HG02938 (cell line): ENCODE data around the gene SLC2A5.
"Not testable (repeated sequence)": the region's sequence is repeated elsewhere in the genome, so short reads cannot be mapped to it uniquely, and the experiment has no call there.

Experiments used
- ATAC-seq: cut with Tn5 transposase; IDR thresholded peaks from one replicate; pipeline ENCODE4 v1.9.1; 2021; ENCODE audit warnings: mild to moderate bottlenecking, moderate library complexity; ENCODE audit not compliant: unreplicated experiment

The SLC2A5 gene

GRCh38 chr1:9038881-9039760, 30.3 kb downstream of the SLC2A5 start:
- ATAC-seq = no peak

GRCh38 chr1:9038338-9038650, 31.1 kb downstream of the SLC2A5 start:
- ATAC-seq = no peak

- no peak for ATAC-seq
Measured at GRCh38 chr1:9037476-9038337, 31.7 kb downstream of the SLC2A5 start.

DNA sequence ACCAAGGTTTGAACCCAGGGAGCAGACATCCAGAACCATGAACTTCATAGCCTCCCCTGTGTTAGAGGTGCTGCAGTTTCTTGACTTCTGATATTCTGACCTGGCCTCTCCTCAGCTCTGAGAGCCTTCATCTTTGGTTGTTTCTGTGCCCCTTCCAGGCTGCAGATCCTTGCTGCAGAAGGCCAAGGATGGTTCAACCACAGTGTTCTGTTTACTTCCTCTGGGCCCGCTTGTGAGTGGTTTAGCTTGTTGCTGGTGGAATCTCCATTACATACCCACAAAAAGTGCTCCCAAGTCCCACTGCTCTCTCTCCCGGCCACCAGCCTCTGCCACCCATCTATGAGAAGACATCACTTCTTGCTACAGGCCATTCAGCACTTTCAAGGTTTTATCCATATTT, 34.2 kb downstream of the SLC2A5 start:
- ATAC-seq = no peak

GRCh38 chr1:9033363-9033762, 36.1 kb downstream of the SLC2A5 start:
- ATAC-seq = no peak

GRCh38 chr1:9031484-9032259, 37.8 kb downstream of the SLC2A5 start:
- no peak for ATAC-seq

- ATAC-seq = not testable (repeated sequence)
Measured at GRCh38 chr1:9031077-9031476, 38.4 kb downstream of the SLC2A5 start.

DNA sequence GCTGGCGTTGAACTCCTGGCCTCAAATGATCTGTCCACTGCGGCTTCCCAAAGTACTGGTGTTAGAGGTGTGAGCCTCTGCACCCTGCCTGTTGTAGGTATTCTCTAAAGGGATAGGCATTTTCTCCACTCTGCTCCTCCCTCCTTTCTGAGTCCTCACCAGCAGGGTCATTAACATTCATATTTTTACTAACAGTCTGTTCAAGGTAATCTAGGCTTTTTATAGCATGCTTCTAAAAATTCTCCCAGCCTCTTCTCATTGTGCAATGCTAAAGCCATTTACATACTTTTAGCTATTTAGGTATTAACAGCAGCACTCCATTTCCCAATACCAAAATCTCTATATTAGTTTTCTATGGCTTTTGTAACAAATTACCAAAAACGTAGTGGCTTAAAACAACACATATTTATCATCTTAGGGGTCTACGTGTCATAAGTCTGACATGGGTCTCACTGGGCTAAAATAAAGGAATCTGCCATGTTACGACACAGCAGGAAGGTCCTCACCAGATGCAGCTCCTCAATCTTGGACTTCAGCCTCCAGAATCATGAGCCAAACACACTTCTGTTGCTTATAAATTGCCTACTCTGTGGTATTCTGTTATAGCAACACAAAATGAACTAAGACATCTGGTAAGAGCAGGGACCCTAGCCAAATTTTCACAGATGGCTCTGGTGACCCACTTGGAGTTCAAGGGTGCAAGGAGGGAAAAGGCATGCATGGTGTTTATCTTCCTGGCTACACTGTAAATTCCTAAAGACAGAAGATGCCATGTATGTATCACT, 40.3 kb downstream of the SLC2A5 start:
- no peak for ATAC-seq

DNA sequence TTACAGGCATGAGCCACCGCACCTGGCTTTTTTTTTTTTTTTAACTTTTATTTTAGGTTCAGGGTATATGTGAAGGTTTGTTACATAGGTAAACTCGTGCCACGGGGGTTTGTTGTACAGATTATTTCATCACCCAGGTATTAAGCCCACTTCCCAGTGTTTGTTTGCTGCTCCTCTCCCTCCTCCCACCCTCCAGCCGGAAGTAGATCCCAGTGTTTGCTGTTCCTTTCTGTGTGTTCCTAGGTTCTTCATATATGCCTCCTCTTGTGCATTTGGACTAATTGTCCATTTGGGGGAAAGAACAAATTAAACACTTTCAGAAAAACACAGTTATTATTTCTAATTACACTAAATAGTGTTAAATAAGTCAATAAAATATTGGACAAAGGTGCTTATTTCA, 42.1 kb downstream of the SLC2A5 start:
- no peak for ATAC-seq

DNA sequence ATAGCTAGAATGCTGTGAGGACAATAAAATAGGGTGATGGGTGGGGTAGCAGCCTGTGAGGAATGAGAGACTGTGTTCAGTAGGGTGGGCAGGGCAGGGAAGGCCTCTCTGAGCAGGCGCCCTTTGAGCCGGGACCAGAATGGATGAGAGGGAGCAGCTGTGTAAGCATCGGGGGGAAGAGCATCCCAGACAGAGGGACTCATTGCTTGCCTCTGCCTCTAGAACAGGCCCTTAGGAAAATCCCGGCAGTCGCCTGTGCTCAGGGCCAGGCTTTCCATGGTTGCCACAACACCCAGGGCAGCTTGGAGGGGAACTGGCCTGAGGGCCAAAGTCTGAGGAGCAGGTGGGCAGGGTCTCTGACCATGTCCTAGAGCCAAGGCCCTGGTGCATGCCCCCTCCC, 44.0 kb downstream of the SLC2A5 start:
- no peak for ATAC-seq

- no peak for ATAC-seq
Measured at GRCh38 chr1:9024837-9025236, 44.6 kb downstream of the SLC2A5 start.

- no peak for ATAC-seq
Measured at GRCh38 chr1:9022773-9023172, 46.7 kb downstream of the SLC2A5 start.

GRCh38 chr1:9022026-9022738, 47.3 kb downstream of the SLC2A5 start:
- not testable (repeated sequence) for ATAC-seq

GRCh38 chr1:9020305-9020704, 49.1 kb downstream of the SLC2A5 start:
- no peak for ATAC-seq

DNA sequence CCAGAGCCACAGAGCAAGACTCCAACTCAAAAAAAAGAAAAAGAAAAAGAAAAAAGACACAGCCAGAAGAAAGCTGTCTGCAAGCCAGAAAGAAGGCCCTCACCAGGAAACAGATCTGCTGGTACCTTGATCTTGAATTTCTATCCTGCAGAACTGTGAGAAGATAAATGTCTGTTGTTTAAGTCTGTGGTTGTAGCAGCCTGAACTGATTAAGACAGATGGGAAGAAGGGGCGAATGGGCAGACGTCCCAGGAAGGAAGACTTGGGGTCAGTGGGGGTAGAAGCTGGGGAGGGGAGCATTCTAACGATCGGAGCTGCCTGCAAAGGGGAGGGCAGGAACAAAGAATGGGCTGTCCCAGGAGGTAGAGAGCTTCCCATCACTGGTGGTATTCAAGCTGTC, 49.5 kb downstream of the SLC2A5 start:
- ATAC-seq = no peak

DNA sequence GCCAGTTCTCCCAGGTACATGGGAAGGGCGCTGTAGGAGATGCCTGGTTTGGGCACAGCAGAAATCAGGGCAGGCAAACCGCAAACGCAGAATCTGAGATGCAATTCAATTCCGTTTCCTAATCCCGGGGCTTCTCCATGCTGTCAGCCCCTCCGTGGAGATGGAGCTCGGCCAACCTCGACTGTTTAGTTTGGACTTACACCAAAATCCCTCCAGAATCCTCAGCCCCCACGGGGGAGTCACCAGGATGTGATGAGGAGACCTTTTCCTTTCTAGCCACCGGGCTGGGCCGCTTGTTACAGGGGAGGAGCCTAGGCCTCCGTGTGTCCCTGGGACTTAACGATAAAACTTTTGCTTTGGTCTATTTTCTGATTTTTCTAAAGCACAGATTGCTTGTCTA, 51.1 kb downstream of the SLC2A5 start:
- ATAC-seq = no peak

GRCh38 chr1:9016455-9016854, 53.0 kb downstream of the SLC2A5 start:
- ATAC-seq = no peak

- ATAC-seq = no peak
Measured at GRCh38 chr1:9014475-9015375, 54.7 kb downstream of the SLC2A5 start.

- ATAC-seq = no peak
Measured at GRCh38 chr1:9013819-9014218, 55.6 kb downstream of the SLC2A5 start.
